A549 (cell line): ENCODE data around the gene ANK3.

Experiments used
- CTCF ChIP-seq: fragments of >200 bp; sonication (Bioruptor Twin); formaldehyde crosslinking; IDR thresholded peaks from 3 replicates; pipeline ENCODE4 v1.5.1; 2016
- EP300 ChIP-seq, 2 experiments: fragments of >200 bp; sonication (Bioruptor Twin); formaldehyde crosslinking; IDR thresholded peaks; 2 replicates in 1 of 2; 3 replicates in 1 of 2; pipeline ENCODE4 v1.6.1; 2016 to 2017
- MAZ ChIP-seq: fragments of 150-350 bp; IDR thresholded peaks from 2 replicates; pipeline ENCODE4 v1.6.1; 2014; ENCODE audit warnings: antibody characterized with exemption, low read depth, low read length, borderline replicate concordance
- NPAS2 ChIP-seq: fragments of 250-450 bp; sonication (Bioruptor Pico); IDR thresholded peaks from 2 replicates; pipeline ENCODE4 v1.8.0; 2022; ENCODE audit warnings: mild to moderate bottlenecking, moderate library complexity, borderline replicate concordance
- RNF2 ChIP-seq: fragments of 200-600 bp; sonication (generic); IDR thresholded peaks from 2 replicates; pipeline ENCODE4 v1.6.1; 2016; ENCODE audit warnings: low read depth, mild to moderate bottlenecking, antibody characterized with exemption, moderate library complexity, borderline replicate concordance

- no peak for TF ChIP-seq MAZ
- no peak for TF ChIP-seq EP300 (IDR thresholded peaks at IDR 0.05)
- TF ChIP-seq CTCF: no peak
- TF ChIP-seq NPAS2 (CRISPR knock-in tag): no peak
- TF ChIP-seq RNF2: no peak
These were observed 550 bp upstream of the ANK3 start for GRCh38 chr10:60390224-60390626.
